GM19397 (cell line): Measurements from ENCODE around the gene THBS2.
"Not testable (repeated sequence)": the region's sequence is repeated elsewhere in the genome, so short reads cannot be mapped to it uniquely, and the experiment has no call there.

ENCODE experiments used
- ATAC-seq: cut with Tn5 transposase; IDR thresholded peaks from one replicate; pipeline ENCODE4 v1.9.1; 2021; ENCODE audit warnings: mild to moderate bottlenecking, moderate library complexity; ENCODE audit not compliant: unreplicated experiment

Gene THBS2

DNA sequence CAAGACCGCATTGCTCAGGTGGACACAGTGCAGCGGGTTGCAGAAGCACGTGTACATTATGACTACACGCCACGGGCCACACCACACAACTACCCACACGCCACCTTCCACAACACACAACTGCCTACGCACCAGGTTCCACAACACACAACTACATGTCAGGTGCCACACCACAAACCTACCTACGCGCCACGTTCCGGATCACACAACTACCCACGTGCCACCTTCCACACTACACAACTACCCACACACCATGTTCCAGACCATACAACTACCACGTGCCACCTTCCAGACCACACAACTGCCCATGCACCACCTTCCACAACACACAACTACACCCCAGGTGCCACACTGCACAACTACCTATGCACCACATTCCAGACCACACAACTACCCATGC is 20.5 kb downstream of the THBS2 start:
- no peak for ATAC-seq

- no peak for ATAC-seq
These were observed 21.1 kb downstream of the THBS2 start for GRCh38 chr6:169232507-169232931.

GRCh38 chr6:169231790-169232506 is 21.7 kb downstream of the THBS2 start:
- ATAC-seq: no peak

DNA sequence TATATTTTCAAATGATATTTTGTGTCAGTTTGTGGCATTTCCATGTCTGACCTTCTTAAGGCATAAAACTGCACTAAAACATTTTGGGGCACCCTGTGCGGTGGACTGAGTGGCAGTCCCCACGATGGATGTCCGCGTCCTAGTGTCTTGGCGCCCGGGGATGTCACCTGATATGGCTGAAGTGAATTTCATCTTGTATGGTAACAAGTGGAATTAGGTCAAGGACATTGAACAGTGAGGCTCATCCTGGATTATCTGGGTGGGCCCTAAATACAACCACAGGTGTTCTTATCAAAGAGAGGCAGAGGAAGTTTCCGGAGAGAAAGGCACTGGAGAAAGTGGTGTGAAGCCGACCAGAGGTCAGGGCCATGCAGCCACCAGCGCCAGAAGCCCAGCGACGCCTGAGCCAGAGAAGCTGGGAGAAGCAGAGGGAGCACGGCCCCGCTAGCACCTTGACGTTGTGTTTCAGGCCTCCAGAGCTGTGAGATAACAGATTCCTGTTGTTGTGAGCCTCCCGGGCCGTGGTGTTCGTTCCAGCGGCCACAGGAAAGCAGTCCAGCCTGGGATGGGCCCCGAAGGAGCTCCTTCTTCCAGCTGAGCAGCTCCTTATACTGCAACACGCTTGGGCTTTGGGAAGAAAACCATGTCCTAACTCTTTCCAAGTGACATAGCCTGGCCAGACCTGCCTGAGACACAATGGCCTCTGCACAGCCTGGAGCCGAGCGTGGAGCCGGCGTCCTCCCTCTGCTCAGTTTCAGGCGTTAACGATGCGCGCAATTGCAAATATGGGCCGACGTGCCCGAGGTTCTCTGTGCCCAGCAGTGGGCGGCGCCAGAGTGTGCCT is 22.5 kb downstream of the THBS2 start:
- ATAC-seq: no peak

DNA sequence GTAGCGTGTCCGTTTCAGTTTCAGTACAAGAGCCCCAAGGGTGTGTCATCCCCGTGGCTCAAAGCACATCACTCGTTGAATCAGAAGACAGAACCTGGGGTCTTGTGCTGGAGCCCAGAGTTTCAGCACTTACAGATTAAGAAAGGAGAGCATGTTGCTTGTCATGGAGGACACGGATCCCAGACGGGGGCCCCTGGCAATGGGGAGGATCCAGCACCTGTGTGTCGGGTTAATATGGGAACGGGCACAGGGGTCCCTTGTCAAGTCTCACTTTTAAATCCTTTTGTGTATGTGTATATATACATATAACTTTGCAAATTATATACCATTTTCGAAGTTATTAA is 23.4 kb downstream of the THBS2 start:
- no peak for ATAC-seq

DNA sequence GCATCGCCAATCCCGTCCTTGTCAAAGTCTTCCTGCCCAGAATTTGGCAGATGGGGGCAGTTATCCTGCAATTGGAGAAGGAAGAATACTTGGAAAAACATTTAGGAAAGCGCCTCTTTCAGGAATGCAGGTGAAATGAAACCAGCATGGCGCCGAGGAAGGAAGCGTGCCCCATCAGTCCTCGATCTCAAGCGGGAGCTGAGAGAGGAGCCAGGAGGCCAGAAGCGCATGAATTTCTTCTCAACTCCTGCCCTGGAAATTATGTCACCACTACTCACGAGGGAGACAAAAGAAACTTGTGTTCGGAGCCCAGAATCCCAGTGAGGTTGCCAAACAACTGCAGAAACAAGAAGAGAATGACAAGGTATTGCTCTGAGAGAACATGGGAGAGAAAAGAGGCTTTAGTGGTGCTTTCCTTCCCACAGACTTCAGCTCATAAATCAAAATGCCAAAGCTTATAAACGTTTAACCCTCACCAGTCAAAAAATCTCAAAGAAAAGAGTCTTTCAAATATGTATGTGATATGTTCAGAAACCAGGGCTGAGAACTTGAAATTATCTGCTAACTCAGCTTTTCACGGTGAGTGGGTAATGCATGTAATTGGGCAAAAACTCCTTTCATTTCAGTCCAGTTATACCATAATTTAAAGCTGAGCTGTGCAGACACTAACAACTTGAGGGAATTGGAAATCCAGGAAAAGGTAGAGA is 23.9 kb downstream of the THBS2 start:
- ATAC-seq: no peak

DNA sequence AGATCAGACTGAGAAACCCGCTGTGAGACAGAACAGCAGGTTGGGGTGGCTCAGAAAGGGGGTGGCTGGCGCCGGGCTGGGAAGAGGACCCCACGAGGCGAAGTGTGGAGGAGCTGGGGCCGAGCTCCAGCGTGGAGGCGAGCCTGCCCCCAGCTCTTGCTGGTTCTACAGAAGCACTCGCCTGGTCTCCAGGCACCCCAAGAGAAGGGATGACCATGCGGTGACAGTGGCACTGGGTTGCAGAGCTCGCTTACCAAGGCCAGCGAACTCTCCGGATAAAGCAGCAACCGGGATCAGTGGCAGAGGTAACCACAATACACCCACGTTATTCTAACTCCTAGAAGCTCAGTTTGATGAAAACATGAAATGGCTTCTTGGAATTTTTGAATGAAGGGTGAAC is 26.5 kb downstream of the THBS2 start:
- ATAC-seq: no peak

GRCh38 chr6:169225887-169226286 is 27.8 kb downstream of the THBS2 start:
- no peak for ATAC-seq

DNA sequence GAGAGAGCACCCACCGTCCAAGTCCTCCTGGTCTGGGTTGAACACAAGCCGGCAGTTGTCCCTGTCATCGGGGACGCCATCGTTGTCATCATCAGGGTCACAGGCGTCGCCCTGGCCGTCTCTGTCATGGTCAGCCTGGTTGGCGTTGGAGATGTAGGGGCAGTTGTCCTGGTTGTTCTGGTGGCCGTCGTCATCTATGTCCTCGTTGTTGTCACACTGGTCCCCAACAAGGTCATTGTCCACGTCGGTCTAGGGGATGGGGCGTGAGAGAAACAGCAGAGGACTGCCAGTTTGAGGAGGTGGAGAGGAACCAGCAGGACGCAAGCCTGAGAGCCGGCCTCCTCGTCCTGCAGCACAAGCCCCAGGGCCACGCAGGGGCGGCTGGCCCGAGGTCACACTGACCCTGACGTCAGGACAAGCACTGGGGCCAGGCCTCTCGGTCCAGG is 28.5 kb downstream of the THBS2 start:
- ATAC-seq: no peak

GRCh38 chr6:169224716-169225115 is 28.9 kb downstream of the THBS2 start:
- ATAC-seq: no peak

- ATAC-seq: no peak
These were observed 29.4 kb downstream of the THBS2 start for GRCh38 chr6:169224185-169224695.

- no peak for ATAC-seq
These were observed 30.6 kb downstream of the THBS2 start for GRCh38 chr6:169223006-169223405.

DNA sequence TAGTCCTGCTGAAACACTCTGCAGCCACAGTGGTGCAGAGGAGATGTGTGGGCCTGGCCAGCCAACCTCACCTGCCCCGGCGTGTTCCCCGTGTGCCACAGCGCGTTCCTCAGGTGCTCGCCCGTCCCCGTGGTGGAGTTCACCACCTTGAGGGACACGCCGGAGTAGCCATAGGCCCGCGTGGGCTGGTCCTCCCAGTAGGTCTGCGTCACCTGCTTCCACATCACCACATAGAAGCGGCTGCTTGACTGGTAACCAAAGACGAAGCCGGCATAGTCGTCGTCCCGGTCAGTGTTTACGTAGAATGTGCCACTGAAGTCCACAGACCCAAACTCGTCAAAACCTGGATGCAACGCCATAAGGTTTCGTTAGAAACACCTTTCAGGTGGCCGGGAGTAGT is 31.5 kb downstream of the THBS2 start:
- ATAC-seq: no peak

GRCh38 chr6:169221264-169221663 is 32.4 kb downstream of the THBS2 start:
- no peak for ATAC-seq

DNA sequence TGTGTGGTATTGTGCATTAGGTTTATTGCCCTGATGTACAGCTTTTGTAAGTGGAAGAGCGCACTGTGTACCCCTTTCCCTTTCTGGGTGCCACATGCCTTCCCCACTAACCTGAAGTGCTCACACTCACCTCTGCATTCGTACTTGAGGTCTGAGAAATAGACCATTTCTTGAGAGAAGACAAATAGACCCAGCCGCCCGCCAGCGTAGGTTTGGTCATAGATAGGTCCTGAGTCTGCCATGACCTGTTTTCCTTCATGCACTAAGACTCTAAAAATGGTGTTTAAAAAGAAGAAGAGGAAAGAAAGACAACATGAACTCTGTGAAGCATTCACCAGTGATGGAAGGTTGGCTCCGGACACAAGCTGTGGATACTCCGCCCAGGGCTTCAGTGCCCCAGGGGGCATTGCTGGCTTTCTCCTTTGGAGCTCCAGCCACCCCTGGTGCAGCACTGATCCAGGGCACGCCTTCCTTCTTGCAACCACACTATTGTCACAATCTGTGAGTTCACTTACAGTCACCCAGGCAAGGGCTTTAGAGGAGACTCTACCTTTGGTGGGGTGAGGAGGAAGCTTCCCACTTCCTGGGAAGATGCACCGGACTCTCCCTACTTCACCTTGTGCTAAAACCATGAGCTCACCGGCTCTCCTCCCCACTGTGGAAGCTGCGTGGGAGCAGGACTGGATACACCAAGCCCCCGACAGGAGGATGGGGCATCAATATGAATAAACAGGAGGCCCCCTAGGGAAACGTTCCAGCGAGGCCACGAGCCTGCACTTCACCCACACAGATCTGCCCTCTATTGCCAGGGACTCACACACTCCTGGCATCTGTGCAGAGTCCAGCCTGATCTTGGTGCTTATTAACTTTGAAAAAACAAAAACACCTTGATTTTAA is 33.3 kb downstream of the THBS2 start:
- ATAC-seq: no peak

- no peak for ATAC-seq
These were observed 35.7 kb downstream of the THBS2 start for GRCh38 chr6:169217972-169218371.

- no peak for ATAC-seq
These were observed 36.8 kb downstream of the THBS2 start for GRCh38 chr6:169216830-169217229.

- no peak for ATAC-seq
These were observed 38.4 kb downstream of the THBS2 start for GRCh38 chr6:169215201-169215681.

DNA sequence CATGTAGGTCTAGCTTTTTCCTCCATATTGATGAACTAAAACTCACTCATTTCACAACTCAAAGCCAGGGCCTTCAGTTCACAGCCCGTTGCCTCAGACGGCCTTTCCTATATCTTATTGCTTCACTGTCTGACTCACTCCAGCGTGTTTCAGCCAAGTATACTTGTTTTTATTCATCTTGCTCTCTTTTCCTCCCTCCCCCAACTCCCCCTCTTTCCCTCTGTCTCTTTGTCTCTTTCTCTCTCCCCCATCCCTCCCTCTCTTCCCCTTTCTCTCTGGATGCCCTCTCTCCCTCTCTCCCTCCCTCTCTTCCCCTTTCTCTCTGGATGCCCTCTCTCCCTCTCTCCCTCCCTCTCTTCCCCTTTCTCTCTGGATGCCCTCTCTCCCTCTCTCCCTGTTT is 38.9 kb downstream of the THBS2 start:
- not testable (repeated sequence) for ATAC-seq

DNA sequence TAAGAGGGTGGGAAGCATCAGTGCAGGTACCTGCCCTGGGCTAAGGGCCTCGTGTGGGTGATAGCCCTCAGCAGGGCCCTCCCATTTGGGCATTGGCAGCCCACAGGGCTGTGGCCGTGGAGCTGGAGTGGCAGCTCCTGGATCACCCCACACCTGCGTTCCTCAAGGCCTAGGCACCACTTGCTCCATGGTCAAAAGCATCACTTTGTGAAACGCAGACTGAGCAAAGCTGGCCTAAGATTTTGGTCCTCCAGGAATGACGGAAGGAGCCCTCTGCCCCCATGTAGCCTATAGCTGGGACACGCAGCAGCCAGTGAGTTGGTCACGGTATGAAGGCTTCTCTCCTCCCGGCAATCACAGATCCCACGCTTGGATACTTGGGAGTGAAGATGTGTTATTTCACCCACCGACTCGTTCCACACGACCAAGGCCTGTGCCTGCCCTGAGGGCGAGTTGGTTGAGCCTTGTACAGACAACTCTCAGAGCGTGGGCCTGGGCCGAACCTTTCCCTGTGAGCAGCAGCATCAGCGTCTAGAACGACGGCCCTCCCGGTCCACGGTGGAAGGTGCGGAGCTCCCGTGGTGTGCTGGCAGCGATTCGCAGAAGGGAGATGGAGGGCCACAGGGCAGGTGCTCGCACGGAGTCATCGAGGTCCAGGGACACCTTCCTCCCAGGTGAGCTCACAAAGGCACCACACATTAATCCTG is 39.7 kb downstream of the THBS2 start:
- ATAC-seq: no peak
